SK-N-SH (cell line): ENCODE measurements around the gene IARS2. TPM values are rescaled to one million over a fixed set of nuclear protein-coding genes. Genes with fewer than 3 reads are reported as not detected.

ENCODE experiments used
- CTCF ChIA-PET: fragments of 300-600, 350-600 bp; formaldehyde crosslinking; extraction: SDS; loops from one replicate; lab custom pipeline; 2021; lab: Yijun Ruan, JAX
- POLR2A ChIA-PET: fragments of 350-600 bp; sonication (Branson Sonifier 250); formaldehyde crosslinking; extraction: SDS; loops from one replicate; lab custom pipeline; 2020; ENCODE audit warnings: antibody characterized with exemption, inconsistent platforms; lab: Yijun Ruan, JAX
- DNase-seq: peaks from one replicate; pipeline ENCODE4 v3.0.0; 2012
- H2AFZ ChIP-seq: fragments of 200-600 bp; sonication (generic); 2 replicates; pipeline ENCODE4 v1.8.1; 2016; ENCODE audit warnings: antibody characterized with exemption, mild to moderate bottlenecking, low read depth
- H3F3A ChIP-seq: fragments of 200-600 bp; sonication (generic); replicated peaks from 2 replicates; pipeline ENCODE3; 2016; ENCODE audit warnings: antibody characterized with exemption, mild to moderate bottlenecking; ENCODE audit not compliant: insufficient read depth
- H3K27ac ChIP-seq, 2 experiments: fragments of 200-500 bp in 1 of 2; fragments of 200-600 bp in 1 of 2; sonication (Bioruptor generic) in 1 of 2; sonication (generic), shearing (Covaris generic) in 1 of 2; 2 replicates each; pipeline versions ENCODE4 v1.5.1 to v1.6.1; 2014 to 2016; ENCODE audit warnings: low read depth in 2 of 2, inconsistent platforms in 1 of 2, low read length in 1 of 2, mild to moderate bottlenecking in 1 of 2, mixed read lengths in 1 of 2
- H3K27me3 ChIP-seq: fragments of 200-600 bp; sonication (generic), shearing (Covaris generic); 2 replicates; pipeline ENCODE4 v1.6.1; 2016; ENCODE audit warnings: mixed run types; ENCODE audit not compliant: insufficient read depth
- H3K36me3 ChIP-seq, 2 experiments: fragments of 200-500 bp in 1 of 2; fragments of 200-600 bp in 1 of 2; sonication (Bioruptor generic) in 1 of 2; sonication (generic) in 1 of 2; replicated peaks in 1 of 2; 2 replicates each; pipeline versions ENCODE3 to v1.5.1; 2014 to 2016; ENCODE audit warnings: low read length in 1 of 2, mild to moderate bottlenecking in 1 of 2; ENCODE audit not compliant: insufficient read depth in 2 of 2, control insufficient read depth in 1 of 2
- H3K4me1 ChIP-seq, 2 experiments: fragments of 200-500 bp in 1 of 2; fragments of 200-600 bp in 1 of 2; sonication (Bioruptor generic) in 1 of 2; sonication (generic), shearing (Covaris generic) in 1 of 2; 2 replicates each; pipeline versions ENCODE4 v1.5.1 to v1.6.1; 2014 to 2016; ENCODE audit warnings: low read depth in 1 of 2, low read length in 1 of 2, mixed run types in 1 of 2; ENCODE audit not compliant: insufficient read depth in 2 of 2, control insufficient read depth in 1 of 2
- H3K4me2 ChIP-seq: fragments of 200-600 bp; sonication (generic), shearing (Covaris generic); 2 replicates; pipeline ENCODE4 v1.6.1; 2017; ENCODE audit warnings: mixed run types
- H3K4me3 ChIP-seq, 2 experiments: fragments of 200-500 bp in 1 of 2; fragments of 200-600 bp in 1 of 2; sonication (Bioruptor generic) in 1 of 2; sonication (generic), shearing (Covaris generic) in 1 of 2; 2 replicates each; pipeline versions ENCODE4 v1.5.1 to v1.8.1; 2014 to 2016; ENCODE audit warnings: low read depth in 2 of 2, inconsistent platforms in 1 of 2, low read length in 1 of 2, mild to moderate bottlenecking in 1 of 2, mixed read lengths in 1 of 2, moderate library complexity in 1 of 2
- H3K79me2 ChIP-seq: fragments of 200-600 bp; sonication (generic); 2 replicates; pipeline ENCODE4 v1.8.1; 2017; ENCODE audit warnings: mild to moderate bottlenecking; ENCODE audit not compliant: insufficient read depth
- H3K9ac ChIP-seq: fragments of 200-600 bp; sonication (generic); 2 replicates; pipeline ENCODE4 v1.6.1; 2017; ENCODE audit warnings: mixed run types
- H3K9me2 ChIP-seq: fragments of 200-600 bp; sonication (generic); 2 replicates; pipeline ENCODE4 v1.6.1; 2017; ENCODE audit warnings: mixed run types
- H3K9me3 ChIP-seq: fragments of 200-600 bp; sonication (generic); 2 replicates; pipeline ENCODE4 v1.6.1; 2017; ENCODE audit warnings: mixed run types, mild to moderate bottlenecking, moderate library complexity
- H4K20me1 ChIP-seq: fragments of 200-600 bp; sonication (generic); 2 replicates; pipeline ENCODE4 v1.6.1; 2017; ENCODE audit warnings: mild to moderate bottlenecking, mixed run types; ENCODE audit not compliant: insufficient read depth
- CHD2 ChIP-seq: fragments of 150-350 bp; IDR thresholded peaks from 2 replicates; pipeline ENCODE4 v1.6.1; 2018; ENCODE audit warnings: low read length; ENCODE audit not compliant: partially characterized antibody
- ELF1 ChIP-seq: IDR thresholded peaks from 2 replicates; pipeline ENCODE4 v1.4.0; 2012
- EP300 ChIP-seq, 2 experiments: IDR thresholded peaks; 2 replicates each; pipeline versions ENCODE4 v1.4.0 to v1.6.1; 2012; ENCODE audit warnings: borderline replicate concordance in 1 of 2, low read depth in 1 of 2, low read length in 1 of 2
- EZH2phosphoT487 ChIP-seq: fragments of 200-600 bp; sonication (generic); IDR thresholded peaks from 2 replicates; pipeline ENCODE4 v1.6.1; 2017; ENCODE audit warnings: low read depth, mixed run types, mild to moderate bottlenecking, antibody characterized with exemption, moderate library complexity, borderline replicate concordance
- FOSL2 ChIP-seq: IDR thresholded peaks from 2 replicates; pipeline ENCODE4 v1.4.0; 2012; ENCODE audit warnings: low read depth, mild to moderate bottlenecking, moderate library complexity, borderline replicate concordance
- FOXM1 ChIP-seq: IDR thresholded peaks from 2 replicates; pipeline ENCODE4 v1.4.0; 2012; ENCODE audit warnings: low read depth, mild to moderate bottlenecking
- GABPA ChIP-seq: IDR thresholded peaks from 2 replicates; pipeline ENCODE4 v1.4.0; 2012; ENCODE audit warnings: low read depth, mild to moderate bottlenecking
- GATA2 ChIP-seq: sonication (generic); formaldehyde crosslinking; IDR thresholded peaks from 2 replicates; pipeline ENCODE4 v1.5.0; 2020; ENCODE audit warnings: mild to moderate bottlenecking, missing genetic modification reagents
- JUND ChIP-seq: IDR thresholded peaks from 2 replicates; pipeline ENCODE4 v1.4.0; 2012
- MEF2A ChIP-seq: IDR thresholded peaks from 2 replicates; pipeline ENCODE4 v1.4.0; 2012; ENCODE audit warnings: low read depth, borderline replicate concordance
- MXI1 ChIP-seq: IDR thresholded peaks from 2 replicates; pipeline ENCODE4 v1.6.1; 2012; ENCODE audit warnings: mild to moderate bottlenecking, low read depth, low read length, improper control_type of control experiment
- NFIC ChIP-seq: IDR thresholded peaks from 2 replicates; pipeline ENCODE4 v1.4.0; 2012; ENCODE audit warnings: borderline replicate concordance
- RXRA ChIP-seq: IDR thresholded peaks from 2 replicates; pipeline ENCODE4 v1.4.0; 2012; ENCODE audit warnings: low read depth, mild to moderate bottlenecking, borderline replicate concordance
- SIN3A ChIP-seq: IDR thresholded peaks from 2 replicates; pipeline ENCODE4 v1.6.1; 2012; ENCODE audit warnings: low read depth, mild to moderate bottlenecking, low read length, moderate library complexity, borderline replicate concordance
- SMC3 ChIP-seq: IDR thresholded peaks from 2 replicates; pipeline ENCODE4 v1.6.1; 2012; ENCODE audit warnings: low read depth, low read length, improper control_type of control experiment
- TAF1 ChIP-seq: IDR thresholded peaks from 2 replicates; pipeline ENCODE4 v1.6.1; 2012; ENCODE audit warnings: low read depth, mild to moderate bottlenecking, low read length, moderate library complexity, borderline replicate concordance
- TEAD4 ChIP-seq: IDR thresholded peaks from 2 replicates; pipeline ENCODE4 v1.4.0; 2012; ENCODE audit warnings: mild to moderate bottlenecking, borderline replicate concordance; ENCODE audit not compliant: insufficient read depth
- WGBS: methylation state at CpG from one replicate; pipeline ENCODE4 v1.1.6; 2017; ENCODE audit warnings: low lambda C conversion rate; 5-methylcytosine and 5-hydroxymethylcytosine counted together
- polyA plus RNA-seq, 3 experiments: library from polyadenylated mRNA; depleted of rRNA; stranded (reverse); fragments of >200 nt; gene quantifications; 2 replicates each; pipeline ENCODE4 v1.2.3, GENCODE V29; 2012
- TF ChIP-seq, protein P1 (sequence below): fragments of 150-350 bp; IDR thresholded peaks from 2 replicates; pipeline ENCODE4 v1.6.1; 2016; ENCODE audit warnings: mild to moderate bottlenecking, low read depth, low read length
- TF ChIP-seq, protein P2 (sequence below): IDR thresholded peaks from 2 replicates; pipeline ENCODE4 v1.6.1; 2012; ENCODE audit warnings: mild to moderate bottlenecking, low read depth, low read length, moderate library complexity
- TF ChIP-seq, protein P3 (sequence below): IDR thresholded peaks from 2 replicates; pipeline ENCODE4 v1.4.0; 2012; ENCODE audit warnings: low read depth, borderline replicate concordance

The IARS2 gene
- polyA plus RNA-seq, 1 of the 3 experiments (the other 2 are of a cell fraction): 25.7 TPM

DNA sequence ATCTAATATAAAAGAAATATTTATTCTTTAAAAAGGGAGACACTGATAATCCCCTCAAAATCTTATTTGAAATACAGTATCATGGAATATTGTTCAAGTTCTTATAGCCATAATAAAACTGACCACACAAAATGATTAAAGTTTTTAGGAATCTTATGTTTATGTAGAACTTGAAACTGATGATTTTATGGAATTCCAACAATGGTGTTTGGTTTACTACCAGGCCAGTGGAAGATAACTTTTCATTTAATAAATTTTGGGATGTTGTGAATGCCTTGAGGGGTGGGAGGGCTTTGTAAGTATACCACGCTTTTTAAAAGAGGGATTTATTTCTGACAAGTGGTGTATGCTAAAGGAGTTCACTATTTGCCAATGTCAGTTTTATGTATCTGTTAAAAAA lies 90.6 kb downstream of the IARS2 start:
- Histone ChIP-seq H3K9ac (no peak overlapping the region), H3K27me3 (no peaks in the 10 kb centered on the region), H3K36me3 (peaks cover 52 to 77% of the 10 kb centered on the region in 2 experiments), H3K4me2 (no peak overlapping the region), H3F3A (peaks cover 15% of the 10 kb centered on the region), H3K9me3 (no peaks in the 10 kb centered on the region), H3K79me2 (no peaks in the 10 kb centered on the region)
- WGBS: 93% methylated on average over 1 of the region's 1 CpG
- TF ChIP-seq, protein P1, sequence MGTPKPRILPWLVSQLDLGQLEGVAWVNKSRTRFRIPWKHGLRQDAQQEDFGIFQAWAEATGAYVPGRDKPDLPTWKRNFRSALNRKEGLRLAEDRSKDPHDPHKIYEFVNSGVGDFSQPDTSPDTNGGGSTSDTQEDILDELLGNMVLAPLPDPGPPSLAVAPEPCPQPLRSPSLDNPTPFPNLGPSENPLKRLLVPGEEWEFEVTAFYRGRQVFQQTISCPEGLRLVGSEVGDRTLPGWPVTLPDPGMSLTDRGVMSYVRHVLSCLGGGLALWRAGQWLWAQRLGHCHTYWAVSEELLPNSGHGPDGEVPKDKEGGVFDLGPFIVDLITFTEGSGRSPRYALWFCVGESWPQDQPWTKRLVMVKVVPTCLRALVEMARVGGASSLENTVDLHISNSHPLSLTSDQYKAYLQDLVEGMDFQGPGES: no peak
- no peak for TF ChIP-seq CHD2
- TF ChIP-seq SIN3A: no peak
- no peak for TF ChIP-seq SMC3
- TF ChIP-seq GATA2 (CRISPR knock-in tag): no peak
- no peak for TF ChIP-seq EP300 (IDR thresholded peaks at IDR 0.05; ENCODE audit: borderline replicate concordance in 1 of 2, low read depth in 1 of 2, low read length in 1 of 2)
- no peak for TF ChIP-seq TAF1
- TF ChIP-seq NFIC: no peak
- no peak for TF ChIP-seq FOXM1
- TF ChIP-seq MEF2A: no peak
- no peak for TF ChIP-seq GABPA
- no peak for TF ChIP-seq RXRA
- no peak for TF ChIP-seq EZH2phosphoT487
- TF ChIP-seq ELF1: no peak
- no peak for TF ChIP-seq TEAD4
- no peak for TF ChIP-seq JUND
- TF ChIP-seq MXI1: no peak
- no peak for TF ChIP-seq FOSL2
- TF ChIP-seq, protein P2, sequence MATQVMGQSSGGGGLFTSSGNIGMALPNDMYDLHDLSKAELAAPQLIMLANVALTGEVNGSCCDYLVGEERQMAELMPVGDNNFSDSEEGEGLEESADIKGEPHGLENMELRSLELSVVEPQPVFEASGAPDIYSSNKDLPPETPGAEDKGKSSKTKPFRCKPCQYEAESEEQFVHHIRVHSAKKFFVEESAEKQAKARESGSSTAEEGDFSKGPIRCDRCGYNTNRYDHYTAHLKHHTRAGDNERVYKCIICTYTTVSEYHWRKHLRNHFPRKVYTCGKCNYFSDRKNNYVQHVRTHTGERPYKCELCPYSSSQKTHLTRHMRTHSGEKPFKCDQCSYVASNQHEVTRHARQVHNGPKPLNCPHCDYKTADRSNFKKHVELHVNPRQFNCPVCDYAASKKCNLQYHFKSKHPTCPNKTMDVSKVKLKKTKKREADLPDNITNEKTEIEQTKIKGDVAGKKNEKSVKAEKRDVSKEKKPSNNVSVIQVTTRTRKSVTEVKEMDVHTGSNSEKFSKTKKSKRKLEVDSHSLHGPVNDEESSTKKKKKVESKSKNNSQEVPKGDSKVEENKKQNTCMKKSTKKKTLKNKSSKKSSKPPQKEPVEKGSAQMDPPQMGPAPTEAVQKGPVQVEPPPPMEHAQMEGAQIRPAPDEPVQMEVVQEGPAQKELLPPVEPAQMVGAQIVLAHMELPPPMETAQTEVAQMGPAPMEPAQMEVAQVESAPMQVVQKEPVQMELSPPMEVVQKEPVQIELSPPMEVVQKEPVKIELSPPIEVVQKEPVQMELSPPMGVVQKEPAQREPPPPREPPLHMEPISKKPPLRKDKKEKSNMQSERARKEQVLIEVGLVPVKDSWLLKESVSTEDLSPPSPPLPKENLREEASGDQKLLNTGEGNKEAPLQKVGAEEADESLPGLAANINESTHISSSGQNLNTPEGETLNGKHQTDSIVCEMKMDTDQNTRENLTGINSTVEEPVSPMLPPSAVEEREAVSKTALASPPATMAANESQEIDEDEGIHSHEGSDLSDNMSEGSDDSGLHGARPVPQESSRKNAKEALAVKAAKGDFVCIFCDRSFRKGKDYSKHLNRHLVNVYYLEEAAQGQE: no peak
- TF ChIP-seq, protein P3, sequence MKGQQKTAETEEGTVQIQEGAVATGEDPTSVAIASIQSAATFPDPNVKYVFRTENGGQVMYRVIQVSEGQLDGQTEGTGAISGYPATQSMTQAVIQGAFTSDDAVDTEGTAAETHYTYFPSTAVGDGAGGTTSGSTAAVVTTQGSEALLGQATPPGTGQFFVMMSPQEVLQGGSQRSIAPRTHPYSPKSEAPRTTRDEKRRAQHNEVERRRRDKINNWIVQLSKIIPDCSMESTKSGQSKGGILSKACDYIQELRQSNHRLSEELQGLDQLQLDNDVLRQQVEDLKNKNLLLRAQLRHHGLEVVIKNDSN: no peak
- TF ChIP-seq, all 33 proteins: peak for 0
- CTCF ChIA-PET: interaction anchor here (0.6 kb wide), 1 partner anchor 11 kb away, joined by 6 read pairs; no protein-coding TSS in a partner anchor
- Histone ChIP-seq H2AFZ (no peak overlapping the region), H3K4me1 (peaks cover 0 to 10% of the 10 kb centered on the region in 2 experiments; a peak in 1 of 4 replicates), H3K4me3 (no peak overlapping the region), H3K27ac (peak overlapping the region in 1 of 2 experiments; percentile 6; a peak in 1 of 4 replicates), H3K9me2 (no peaks in the 10 kb centered on the region), H4K20me1 (no peaks in the 10 kb centered on the region)
- POLR2A ChIA-PET: no interaction called here
- DNase-seq: no peak
